CD4-positive, alpha-beta T cell treated with Interleukin-4 for 4 hours (primary cell): ENCODE results near the gene NMNAT2.
A peak's percentile ranks its signal among the peaks of the same experiment; 100 is the strongest.

Experiments
- DNase-seq: peaks from one replicate; pipeline ENCODE4 v3.0.0-alpha.2; 2020

NMNAT2 gene

DNA sequence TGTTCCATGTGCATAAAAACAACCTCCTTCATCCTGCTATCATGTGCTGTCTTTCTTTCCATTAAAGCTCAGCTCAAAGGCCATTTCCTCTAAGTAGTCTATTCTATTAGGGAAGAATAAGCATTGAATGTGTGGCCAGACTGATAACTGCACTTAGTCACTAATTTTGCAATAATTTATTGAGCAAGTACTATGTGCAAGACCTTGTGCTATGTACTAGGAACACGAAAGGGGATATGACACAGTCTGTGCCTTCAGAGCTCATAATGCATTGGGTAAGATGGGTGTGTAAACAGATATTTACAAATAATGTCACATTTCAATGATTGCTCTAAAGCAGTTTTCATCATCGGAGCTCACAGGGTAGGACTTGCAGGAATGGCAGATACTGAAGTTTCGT, 54.2 kb downstream of the NMNAT2 start:
- peak; percentile 2 for DNase-seq

DNA sequence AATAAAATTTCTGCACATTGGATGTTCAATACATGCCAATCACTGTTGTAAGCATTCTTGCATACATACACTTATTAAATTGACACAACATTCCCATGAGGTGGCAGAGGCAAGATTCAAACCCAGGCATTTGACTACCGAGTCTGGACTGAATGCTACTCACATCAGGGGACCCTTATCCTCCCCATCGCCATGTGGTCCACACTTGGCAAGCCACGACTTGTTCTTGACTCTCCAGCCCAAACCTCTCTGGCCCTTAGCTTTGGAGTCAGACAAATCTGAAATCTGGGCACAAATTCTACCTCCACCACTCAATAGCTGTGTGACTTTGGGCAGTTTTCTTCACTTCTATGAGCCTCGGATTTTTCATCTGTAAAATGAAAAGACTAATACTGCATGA, 57.1 kb downstream of the NMNAT2 start:
- DNase-seq, result no peak

DNA sequence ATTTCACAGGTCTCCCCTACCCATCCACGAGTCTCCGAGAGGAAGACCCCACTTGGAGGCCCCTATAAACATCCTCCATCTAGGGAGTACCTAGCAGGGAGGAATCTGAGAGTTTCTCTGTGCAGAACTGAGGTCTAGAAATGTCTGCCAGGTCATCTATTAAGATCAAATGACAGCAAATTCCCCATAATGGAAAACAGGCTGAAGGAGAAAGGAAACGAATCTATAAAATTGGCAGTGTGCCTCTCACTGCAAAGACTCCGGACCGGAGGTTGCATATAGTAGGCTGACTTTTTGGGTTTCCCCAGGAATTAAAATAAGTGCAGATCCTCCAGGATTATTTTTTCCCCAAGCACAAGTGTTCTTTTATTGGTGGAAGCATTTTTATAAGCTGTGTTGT, 57.7 kb downstream of the NMNAT2 start:
- no peak for DNase-seq

DNA sequence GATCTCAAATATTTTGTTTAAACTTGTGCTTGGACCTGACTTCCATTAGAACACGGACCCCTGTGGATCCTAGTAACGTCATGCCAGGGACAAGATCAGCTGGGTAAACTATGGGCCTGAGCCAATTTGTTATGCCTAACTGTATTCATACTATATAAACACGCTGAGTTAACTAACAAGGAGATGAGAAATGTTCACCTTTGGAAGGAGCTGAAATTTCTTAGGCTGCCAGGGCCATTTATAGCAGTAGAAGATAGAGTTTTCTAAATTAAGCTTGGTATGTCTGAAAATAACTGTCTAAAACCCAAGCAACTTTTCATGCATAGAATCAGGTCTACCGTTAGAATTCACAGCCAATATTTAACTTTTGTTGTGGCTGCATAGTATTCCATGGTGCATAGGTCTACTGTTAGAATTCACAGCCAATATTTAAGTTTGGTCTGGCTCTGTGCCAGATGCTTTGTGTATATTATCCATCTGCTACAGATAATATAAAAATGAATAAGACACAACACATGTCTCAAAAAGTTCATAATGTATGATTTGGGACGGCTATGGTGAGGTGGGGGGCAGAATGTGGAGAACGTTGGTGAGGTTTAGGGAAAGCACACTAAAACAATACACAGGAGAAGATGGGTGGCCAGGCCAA, 61.5 kb downstream of the NMNAT2 start:
- no peak for DNase-seq

DNA sequence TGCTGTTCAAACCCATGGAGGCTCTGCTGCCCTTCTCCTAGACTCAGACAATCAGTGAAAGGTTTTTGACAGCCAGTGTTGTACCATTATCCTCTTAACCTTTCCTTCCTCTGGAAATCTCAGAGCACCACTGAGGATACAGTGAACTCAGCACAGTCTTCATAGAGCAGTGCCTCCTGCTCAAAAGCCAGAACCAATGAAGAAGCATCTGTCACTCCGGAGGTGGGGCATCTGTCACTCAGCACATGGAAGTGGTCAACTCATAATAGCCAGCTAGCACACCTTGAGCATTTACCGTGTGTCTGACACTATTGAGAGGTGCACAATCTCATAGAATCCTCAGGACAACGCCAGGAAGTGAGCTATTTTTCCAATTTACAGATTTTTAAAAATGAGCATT, 62.4 kb downstream of the NMNAT2 start:
- DNase-seq, result no peak

DNA sequence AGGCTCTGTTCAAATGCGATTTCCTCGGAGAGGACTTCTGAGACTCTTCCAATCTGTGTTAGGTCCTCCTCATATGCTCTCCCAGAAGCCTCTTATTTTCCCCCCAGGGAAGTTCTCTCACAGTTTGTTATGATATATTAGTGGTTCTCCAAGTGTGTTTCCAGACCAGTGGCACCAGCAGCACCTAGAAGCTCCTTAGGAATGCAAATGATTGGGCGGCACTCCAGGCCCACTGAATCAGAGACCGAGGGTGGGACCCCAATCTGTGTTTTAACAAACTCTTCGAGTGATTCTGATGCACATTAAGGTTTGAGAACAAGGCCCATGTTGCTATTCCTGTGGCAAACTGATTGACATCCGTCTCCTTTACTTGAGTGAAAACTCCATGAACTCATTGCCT, 63.0 kb downstream of the NMNAT2 start:
- DNase-seq, result no peak

DNA sequence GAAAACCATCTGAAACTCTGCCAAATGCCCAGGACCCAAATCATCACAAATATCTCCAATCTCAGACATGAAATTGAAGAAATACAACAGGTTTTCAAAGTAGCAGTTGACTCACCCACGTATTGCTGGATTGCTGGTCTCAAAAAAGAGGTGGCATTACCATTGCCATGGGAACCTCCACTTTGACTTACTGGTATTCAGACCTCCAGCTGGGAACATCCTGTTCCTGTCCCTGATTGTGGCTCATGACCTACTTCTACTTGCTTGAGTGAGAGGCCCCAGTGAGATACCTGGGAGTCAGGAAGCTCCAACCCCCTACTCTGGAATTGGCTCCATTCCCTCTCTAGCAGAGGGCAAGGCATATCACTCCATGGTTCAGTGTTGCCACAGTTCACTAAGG, 64.6 kb downstream of the NMNAT2 start:
- DNase-seq, result no peak

DNA sequence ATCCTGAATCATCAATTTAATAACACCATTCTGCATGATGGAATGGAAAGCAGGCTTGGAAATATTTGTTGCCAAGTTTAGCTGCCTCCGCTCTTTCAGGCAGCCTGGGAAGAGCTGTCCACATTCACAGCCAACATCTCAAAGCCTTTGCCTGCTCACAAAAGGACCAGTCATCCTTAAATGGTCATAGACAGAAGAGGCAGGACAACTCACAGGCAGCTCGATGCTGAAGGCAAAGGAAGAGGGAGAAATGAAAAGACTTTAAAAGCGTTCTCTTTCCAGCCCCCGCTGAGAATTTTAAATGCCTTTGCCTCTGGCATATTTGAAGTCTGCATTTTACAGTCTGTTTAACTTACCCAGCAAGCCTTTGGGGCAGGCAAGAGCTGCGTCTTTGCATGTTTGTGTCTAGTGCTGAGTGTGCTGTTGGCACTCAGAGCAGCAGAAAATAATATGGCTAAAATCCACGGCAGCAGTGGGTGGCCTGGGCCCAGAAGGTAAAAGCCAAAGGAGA, 68.9 kb downstream of the NMNAT2 start:
- no peak for DNase-seq

DNA sequence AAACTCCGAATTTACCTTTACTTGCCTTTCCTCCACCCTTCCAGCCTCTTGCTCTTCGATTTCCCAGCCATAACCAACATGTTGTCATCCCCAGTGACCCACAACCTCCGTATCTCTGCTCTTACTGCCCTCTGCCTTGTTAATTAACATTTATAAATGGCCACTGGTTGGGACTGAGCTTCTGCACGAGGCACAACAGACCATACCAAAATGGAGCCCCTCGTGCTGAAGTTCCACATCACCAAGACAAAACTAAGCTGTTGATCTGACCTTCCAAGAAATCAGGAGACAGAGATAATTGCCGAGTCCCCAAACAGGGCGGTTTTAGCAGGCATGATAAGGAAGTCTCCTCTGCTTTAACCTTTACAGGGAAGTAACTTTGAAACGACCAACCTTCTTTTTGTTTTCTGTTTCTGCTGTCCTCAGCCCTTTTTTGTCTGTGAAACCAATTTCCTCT, 71.9 kb downstream of the NMNAT2 start:
- DNase-seq, result no peak

DNA sequence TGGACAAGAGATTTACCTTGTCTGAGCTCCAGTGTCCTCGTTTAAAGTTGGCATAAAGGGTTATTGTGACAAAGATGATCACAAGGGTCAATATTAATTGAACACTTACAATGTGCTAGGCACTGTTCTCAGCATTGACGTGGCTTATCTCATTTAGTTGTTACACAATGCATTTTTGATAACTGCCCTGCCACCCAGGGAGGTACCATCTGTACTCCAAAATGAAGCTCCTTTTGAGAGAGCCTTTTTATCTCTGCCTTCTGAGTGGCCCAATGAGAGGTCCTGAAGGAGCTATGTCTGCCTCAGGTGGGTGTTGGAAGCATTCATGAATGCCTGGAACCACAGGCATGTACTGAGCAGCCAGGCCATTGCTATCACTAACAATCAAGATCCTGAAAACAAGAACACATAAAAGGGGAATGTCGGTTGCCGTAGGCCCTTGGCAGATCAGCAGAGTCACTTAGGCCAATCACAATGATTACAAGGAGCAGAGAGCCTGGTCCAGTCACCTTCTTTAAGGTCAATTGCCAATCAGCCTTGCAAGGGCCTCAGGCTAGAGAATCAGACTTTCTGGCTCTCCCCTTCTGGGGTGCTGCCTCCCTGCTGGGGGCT, 78.5 kb downstream of the NMNAT2 start:
- DNase-seq, result no peak

DNA sequence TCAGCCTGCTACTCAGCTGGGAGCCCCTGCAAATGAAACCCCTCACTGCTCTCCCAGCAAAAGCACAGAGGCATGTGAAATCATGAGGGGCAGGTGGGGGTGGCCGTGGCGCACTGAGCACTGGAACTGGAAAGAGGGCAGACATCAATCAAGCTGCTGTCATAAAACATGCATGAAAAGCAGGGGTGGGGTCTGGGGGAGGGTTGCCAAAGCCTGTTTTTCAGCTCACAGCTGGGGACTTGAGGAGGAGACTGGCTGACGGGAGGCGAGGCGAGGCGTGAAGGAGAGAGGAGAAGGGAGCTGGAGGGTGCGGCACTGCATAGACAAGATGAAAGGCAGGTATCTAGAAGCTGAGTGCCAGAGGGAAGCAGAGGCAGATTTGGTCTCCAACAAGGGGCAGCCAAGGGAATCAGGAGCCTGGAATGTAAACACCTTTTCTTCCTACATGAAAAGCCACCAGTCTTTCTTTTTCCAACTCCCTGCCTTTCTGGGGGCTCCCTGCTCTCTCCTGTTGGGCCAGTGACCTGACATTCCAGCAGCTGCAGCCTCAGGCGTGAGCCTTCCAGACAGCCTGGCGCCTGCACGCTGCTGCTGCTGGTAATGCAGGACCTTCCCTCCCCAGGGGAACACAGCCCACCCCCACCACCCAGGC, 87.0 kb downstream of the NMNAT2 start:
- no peak for DNase-seq

DNA sequence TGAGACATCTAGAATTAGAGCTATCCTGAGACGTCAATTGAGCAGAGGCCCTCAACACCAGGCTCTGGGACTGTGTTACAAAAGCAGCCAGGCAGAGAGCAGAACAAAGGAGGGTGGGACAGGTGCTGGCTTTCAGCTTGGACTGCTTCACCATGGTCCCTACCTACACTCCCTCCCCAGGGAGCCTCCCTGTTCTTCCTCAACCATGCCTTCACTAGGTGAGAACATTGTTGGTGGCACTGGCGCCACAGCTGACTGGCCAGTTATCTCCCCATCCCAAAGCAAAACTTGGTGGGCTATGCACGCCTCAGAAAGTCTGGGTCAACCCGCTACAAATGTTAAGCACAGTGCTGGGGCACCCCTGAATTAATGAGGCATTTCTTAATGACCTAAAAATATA, 87.8 kb downstream of the NMNAT2 start:
- no peak for DNase-seq

DNA sequence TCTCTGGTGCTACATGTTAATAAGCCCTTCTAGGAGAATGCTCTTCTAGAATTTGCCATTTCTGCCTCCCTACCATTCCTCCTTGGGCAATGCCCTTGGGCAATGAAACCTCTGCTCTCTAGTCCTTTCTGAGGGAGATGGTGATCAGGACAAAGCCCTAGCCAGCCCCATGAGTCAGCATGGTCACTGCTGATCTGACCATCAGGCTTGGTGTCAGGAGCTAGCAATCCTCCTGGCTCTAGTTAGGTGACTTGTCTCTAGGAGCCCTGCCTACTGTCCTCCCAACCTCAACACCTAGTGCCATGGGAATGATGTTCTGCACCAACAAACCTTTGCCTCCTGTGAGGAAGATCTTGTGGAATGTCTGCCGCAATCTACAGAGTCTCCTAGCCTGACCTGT, 89.8 kb downstream of the NMNAT2 start:
- DNase-seq, result no peak

DNA sequence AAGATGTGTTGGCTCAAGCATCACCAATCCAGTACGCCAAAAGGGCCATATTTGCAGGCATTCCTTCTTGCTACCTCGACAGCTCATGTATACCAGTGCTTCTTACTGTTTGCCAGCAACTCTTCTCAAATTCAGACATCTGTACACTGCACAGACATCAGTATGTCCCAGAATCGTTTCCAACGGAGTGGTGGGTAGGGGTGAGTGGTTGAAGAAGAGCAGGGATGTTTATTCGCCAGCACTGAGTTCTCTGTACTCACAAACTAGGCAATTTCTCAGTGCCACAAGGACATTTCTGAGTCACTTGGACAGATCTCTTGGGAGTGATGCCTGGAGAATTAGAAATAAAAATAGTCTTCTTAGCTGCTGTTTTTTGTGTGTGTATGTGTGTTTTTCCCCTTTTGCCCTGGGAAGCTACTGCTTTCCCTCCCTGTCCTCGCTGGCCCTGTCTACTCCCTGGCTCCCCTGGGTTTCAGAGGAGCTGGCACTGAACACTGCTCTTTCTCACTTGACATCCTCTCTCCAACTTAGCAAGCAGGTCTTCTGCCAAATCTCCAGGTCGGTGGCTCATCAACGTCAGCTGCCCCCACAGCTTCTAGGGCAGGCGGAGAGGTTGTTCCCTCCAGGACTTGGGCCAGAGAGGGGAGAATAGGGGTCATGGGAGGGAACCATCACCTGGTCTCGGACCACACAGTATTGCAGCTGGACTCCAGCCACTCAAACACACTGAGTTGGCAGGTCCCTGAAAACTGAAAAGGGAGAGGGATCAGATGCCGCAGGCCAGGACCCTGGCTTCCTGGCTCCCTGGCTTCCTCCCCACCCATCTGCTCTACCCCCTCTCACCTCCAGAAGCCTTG, 90.5 kb downstream of the NMNAT2 start:
- no peak for DNase-seq

DNA sequence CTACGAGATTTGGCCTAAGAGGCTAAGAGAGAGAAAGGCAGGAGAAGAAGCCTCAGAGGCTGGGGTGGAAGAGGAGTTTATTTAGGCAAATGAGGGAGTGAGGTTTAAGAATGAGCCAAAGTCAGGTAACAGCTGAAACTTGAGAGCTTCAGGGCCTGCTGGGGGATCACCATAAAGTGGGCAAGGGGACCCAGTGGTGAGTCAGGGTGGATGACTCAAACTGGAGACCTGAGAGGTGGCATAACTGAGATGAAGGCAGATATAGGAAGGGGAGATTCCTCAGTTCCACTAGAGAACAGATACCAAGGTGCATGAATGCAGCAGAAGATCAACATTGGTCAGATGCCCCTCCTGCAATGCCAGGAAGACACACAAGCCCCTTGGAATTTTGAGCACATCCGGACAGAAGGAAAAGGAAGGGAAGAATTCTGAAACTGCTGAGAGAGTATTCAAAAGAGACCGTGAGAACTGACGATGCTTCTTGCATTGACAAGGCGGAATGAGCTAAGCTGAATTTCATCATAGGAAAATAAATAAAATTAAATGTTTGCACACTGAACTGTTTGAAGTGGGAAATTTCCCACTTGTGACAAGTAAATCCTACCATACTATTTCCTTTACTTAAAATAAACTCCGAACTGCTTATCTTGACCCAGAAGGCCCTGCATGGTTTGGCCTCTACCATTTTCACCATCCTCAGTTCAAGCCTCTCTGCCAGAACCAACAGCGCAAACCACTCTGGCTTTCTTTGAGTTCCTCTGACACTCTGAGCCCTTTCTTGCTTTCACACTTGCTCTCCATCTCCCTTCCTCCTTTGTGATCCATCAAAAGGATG, 94.1 kb downstream of the NMNAT2 start:
- no peak for DNase-seq

DNA sequence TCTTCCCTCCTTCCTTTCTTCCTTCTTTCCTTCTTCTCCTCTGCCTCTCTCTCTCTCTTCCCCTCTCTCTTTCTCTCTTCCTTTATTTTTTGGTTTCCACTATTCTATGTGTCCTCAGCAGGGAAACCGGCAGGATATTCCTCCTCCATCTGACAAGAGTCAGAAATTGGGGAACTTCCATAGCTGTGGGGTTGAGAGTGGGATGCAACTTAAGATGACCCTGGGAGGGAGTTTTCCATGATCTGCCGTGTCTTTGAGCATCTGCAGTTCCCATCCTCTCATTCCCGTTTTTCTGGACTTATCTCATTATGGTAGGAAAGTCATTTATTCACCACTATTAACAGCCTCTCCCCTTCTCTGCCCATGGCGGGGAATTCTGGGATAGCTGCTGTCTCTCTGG, 98.6 kb downstream of the NMNAT2 start:
- DNase-seq, result no peak

DNA sequence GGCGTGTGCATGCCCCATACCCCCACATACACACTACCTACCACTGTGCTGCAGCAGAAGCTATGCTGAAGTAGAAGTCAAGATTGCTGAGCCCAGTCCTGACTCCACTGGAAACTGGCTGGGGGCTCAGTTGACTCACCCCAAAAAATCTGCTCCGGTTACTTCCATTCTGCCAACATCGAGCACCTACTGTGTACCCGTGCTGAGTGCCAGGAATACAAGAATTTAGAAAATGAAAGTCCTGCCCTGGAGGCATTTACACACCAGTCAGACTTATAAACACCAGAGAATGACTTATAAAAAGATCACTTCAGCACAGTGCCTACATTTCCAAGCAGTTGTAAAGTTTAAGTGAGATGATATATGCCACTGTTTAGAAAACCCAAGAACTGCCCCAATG, 99.1 kb downstream of the NMNAT2 start:
- DNase-seq, result no peak

DNA sequence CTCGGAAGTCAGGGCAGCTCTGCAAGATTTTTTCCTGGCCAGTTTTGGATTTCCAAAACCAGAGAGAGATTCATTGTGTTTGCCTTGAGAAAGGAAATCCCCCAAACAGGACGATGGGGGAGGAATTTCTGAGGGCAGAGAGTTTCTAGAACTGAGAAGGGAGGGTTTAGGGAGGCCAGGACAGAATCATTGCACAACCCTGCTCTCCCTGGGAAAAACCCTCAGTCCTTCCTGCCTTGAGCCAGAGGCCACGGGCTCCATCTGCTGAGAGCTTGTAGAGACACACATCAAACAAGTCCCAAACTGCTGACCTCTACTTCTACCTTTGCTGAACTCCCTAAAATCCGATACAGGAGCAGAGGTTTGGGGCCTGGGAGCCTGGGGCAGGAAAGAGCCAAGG, 99.7 kb downstream of the NMNAT2 start:
- no peak for DNase-seq

DNA sequence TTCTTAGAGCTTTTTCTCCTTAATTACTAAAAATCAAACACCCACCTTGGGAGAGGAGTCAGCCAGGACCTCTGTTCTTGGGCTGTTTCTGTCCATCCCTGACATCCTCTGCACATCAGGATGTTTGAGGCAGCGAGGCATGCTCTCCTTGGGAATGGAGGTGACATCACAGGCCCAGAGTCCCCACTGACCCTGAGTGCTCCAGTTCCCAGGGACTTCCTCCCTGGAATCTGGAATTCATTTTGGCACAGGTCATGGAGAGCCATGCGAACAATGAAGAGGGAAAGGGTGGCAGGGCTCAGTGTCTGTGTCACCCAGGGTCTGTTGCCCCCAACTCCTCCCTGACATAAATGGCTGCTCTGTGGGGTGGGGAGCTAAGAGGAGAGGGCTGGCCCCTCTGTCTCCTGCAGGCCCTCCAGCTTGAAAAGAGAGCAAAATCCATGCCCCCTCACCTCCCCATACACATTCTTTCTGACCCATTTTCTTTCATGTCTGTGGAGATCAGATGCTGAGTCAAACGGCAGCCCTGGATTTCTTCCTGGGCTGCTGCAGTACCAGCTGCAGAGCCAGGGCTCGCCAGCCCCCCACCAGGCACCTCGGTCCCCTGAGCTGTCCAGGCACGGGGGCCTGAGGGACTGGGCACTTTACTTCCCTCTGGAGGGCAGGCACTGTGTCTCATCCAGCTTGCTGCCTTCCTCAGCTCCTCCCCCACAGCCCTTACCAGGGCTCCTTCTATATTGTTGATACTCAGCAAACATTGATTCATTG, 102.0 kb downstream of the NMNAT2 start:
- no peak for DNase-seq

DNA sequence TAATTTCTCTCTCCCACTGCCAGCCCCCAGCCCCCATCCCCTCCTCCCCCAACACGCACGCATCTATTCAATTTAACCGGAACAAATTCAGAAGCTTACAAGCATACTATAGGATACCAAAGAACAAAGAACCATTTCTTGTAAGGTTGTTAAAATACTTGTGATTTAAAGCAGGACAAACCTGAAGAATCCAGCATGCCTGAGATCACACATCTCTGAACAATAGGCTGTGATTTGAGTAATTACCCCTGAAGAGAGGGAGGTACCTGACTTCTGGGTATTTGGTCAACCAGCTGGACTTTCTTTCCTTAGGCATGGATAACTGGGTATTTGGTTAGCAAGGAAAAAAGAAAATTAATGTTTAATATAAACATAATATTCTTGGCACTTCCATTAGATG, 105.1 kb downstream of the NMNAT2 start:
- no peak for DNase-seq

DNA sequence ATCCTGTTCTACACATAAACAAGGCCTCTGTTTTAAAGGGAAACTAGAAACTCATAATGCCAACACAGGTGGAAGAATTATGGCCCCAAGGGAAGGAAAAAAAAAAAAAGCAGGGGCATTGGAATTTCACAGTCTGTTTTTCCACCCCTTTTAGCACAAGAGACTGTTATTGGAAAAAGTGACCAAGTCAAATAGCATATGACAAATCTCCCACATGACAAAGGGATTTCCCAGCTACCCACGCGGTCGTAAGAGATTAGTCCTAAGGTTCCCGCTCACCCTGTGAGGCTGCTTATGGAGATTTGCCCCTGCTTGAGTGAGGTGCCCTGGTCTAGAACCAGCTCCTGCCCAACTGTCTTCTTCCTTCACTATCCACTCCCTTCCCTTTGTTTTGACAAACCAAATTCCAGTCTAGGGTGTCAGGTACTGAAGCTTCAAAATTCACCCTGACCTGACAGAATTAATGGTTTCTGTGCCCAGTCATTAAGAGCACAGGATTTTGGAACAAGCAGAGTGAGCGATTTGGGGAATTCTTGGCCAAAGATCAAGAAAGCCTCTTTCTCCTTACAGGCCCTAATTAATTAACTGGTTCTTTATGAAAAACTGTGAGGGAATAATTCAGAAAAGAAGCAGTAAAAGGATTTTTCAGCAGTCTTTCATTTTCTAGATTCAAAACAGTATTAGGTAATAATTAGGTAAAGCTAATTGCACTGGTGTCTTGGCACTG, 107.3 kb downstream of the NMNAT2 start:
- DNase-seq, result no peak
